PFSK-1 (cell line): ENCODE data around the gene IQSEC3.

ENCODE experiments used
- FOXP2 ChIP-seq: optimal IDR thresholded peaks from 2 replicates; pipeline ENCODE3; 2011; ENCODE audit warnings: borderline replicate concordance, control low read depth, inconsistent platforms; ENCODE audit not compliant: insufficient read depth; ENCODE audit errors: extremely low read length, extremely low read depth
- POLR2AphosphoS5 ChIP-seq: IDR thresholded peaks from 2 replicates; pipeline ENCODE4 v1.6.1; 2012; ENCODE audit warnings: low read depth, mild to moderate bottlenecking, control low read depth, low read length, moderate library complexity
- SIN3A ChIP-seq: IDR thresholded peaks from 2 replicates; pipeline ENCODE4 v1.6.1; 2012; ENCODE audit warnings: mild to moderate bottlenecking, low read length, moderate library complexity, borderline replicate concordance; ENCODE audit not compliant: insufficient read depth
- TAF1 ChIP-seq: IDR thresholded peaks from 2 replicates; pipeline ENCODE4 v1.6.1; 2012; ENCODE audit warnings: low read length, control low read depth, borderline replicate concordance; ENCODE audit not compliant: insufficient read depth
- TF ChIP-seq, protein P1 (sequence below), 2 experiments: IDR thresholded peaks; 2 replicates each; pipeline versions ENCODE4 v1.6.1 to v1.8.0; 2011 to 2012; ENCODE audit warnings: low read depth in 2 of 2, low read length in 2 of 2, control low read depth in 1 of 2, inconsistent platforms in 1 of 2, mild to moderate bottlenecking in 1 of 2, moderate library complexity in 1 of 2; ENCODE audit not compliant: insufficient read depth in 1 of 2

The IQSEC3 gene

DNA sequence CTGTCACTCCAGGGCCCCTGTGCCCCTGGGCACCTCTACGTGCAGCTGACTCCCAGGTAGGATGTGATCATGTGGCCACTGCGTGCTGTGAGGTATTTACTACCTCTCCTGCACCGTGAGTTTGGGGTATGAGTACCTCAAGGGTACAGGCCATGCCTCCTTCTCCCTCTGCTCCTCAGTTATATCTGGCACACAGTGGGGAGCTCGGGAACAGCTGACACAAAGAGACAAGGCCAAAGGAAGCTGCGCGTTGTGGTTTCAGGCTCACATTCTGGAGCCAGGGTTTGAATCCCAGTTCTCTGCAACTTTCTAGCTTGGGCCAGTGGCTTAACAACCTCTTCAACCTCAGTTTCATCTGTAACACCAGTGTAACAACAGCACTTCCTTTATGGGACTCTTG lies 155.2 kb downstream of the IQSEC3 start:
- TF ChIP-seq POLR2AphosphoS5 (no peak), TAF1 (no peak), FOXP2 (no peak), SIN3A (no peak)
- TF ChIP-seq, protein P1, sequence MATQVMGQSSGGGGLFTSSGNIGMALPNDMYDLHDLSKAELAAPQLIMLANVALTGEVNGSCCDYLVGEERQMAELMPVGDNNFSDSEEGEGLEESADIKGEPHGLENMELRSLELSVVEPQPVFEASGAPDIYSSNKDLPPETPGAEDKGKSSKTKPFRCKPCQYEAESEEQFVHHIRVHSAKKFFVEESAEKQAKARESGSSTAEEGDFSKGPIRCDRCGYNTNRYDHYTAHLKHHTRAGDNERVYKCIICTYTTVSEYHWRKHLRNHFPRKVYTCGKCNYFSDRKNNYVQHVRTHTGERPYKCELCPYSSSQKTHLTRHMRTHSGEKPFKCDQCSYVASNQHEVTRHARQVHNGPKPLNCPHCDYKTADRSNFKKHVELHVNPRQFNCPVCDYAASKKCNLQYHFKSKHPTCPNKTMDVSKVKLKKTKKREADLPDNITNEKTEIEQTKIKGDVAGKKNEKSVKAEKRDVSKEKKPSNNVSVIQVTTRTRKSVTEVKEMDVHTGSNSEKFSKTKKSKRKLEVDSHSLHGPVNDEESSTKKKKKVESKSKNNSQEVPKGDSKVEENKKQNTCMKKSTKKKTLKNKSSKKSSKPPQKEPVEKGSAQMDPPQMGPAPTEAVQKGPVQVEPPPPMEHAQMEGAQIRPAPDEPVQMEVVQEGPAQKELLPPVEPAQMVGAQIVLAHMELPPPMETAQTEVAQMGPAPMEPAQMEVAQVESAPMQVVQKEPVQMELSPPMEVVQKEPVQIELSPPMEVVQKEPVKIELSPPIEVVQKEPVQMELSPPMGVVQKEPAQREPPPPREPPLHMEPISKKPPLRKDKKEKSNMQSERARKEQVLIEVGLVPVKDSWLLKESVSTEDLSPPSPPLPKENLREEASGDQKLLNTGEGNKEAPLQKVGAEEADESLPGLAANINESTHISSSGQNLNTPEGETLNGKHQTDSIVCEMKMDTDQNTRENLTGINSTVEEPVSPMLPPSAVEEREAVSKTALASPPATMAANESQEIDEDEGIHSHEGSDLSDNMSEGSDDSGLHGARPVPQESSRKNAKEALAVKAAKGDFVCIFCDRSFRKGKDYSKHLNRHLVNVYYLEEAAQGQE (IDR thresholded peaks at IDR 0.05; ENCODE audit: insufficient read depth in 1 of 2, low read depth in 2 of 2, low read length in 2 of 2): no peak

DNA sequence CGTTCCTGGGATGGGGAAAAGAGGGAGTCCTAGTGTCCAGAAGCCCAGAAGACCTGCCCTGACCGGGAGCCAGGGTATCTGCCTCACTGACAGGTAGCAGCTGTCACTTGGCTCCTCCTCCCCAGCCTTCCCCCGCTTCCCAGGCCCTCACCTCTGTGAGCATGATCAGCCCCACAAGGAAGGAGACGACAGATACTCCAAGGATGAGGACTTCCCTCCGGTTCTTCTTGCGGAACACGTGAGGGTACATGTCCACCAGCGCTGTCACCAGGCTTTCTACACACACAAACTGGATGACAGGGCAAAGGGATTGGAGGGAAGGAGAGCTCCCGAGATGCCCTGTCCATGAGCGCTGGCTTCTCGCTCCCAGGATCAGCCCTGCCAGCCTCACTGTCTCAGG lies 157.3 kb downstream of the IQSEC3 start:
- no peak for TF ChIP-seq SIN3A
- TF ChIP-seq TAF1: no peak
- no peak for TF ChIP-seq FOXP2
- TF ChIP-seq, protein P1 (IDR thresholded peaks at IDR 0.05; ENCODE audit: insufficient read depth in 1 of 2, low read depth in 2 of 2, low read length in 2 of 2): no peak
- TF ChIP-seq POLR2AphosphoS5: no peak

DNA sequence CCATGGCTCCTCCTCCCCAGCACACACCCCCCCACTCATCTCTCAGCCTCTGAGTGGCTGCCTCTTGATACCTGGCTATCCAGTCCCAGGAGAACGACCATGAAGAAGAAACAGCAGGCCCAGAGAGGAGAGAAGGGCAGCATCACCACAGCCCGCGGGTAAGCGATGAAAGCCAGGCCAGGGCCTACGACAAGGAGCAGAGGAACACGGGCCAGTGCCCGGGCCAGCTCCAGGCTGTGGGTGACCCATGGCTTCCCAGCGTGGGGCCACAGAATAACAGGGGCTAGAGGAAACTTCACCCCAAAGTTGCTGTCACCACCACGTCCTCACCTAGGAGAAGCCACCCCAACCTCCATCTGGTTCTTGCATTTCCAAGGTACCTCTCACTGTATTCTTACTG lies 157.8 kb downstream of the IQSEC3 start:
- TF ChIP-seq POLR2AphosphoS5 (no peak), TAF1 (no peak), FOXP2 (no peak), SIN3A (no peak)
- TF ChIP-seq, protein P1 (IDR thresholded peaks at IDR 0.05; ENCODE audit: insufficient read depth in 1 of 2, low read depth in 2 of 2, low read length in 2 of 2): no peak

DNA sequence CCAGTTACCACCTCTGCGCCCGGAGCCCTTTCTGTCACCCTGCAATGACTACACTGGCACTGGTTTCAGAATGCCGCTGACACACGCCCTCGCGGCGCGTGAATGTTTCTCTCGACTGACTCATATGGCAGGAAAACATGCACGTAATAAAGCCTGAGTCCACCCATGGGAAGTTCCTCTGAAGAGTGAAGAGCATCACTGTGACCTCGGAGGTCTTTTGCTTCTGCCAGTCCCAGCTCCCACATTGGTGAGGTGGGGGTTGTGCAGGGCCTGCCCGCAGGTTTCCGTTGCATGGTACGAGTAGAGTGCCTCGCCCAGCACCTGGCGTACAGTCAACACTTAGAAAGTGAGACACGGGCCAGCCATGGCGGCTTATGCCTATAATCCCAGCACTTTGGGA lies 158.4 kb downstream of the IQSEC3 start:
- TF ChIP-seq POLR2AphosphoS5 (no peak), SIN3A (no peak), TAF1 (no peak), FOXP2 (no peak)
- TF ChIP-seq, protein P1 (IDR thresholded peaks at IDR 0.05; ENCODE audit: insufficient read depth in 1 of 2, low read depth in 2 of 2, low read length in 2 of 2): no peak

DNA sequence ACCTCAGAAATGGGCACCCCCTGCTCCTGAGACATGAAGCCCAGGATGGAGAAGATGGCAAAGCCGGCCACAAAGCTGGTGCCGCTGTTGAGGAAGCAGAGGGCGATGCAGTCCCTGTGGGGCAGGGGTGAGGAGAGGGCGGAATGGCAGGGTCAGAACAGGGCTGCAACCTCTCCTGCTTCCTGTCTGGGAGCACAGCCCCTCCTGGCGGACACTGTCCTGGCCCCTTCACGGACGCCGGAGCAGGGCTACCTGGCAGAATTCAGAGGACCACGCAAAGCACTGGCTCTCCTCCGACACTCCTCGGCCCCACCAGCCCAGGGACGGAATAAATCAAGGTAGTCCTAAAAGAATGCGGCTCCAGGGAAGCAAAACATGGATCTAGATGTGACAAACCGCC lies 159.8 kb downstream of the IQSEC3 start:
- TF ChIP-seq TAF1 (no peak), SIN3A (no peak), FOXP2 (no peak), POLR2AphosphoS5 (no peak)
- TF ChIP-seq, protein P1 (IDR thresholded peaks at IDR 0.05; ENCODE audit: insufficient read depth in 1 of 2, low read depth in 2 of 2, low read length in 2 of 2): no peak
